HepG2 (cell line): ENCODE measurements around the gene KIAA1958.

Source experiments
- CREB1 ChIP-seq, 2 experiments: fragments of 450-650 bp in 1 of 2; IDR thresholded peaks; 2 replicates each; pipeline ENCODE4 v1.6.1; 2016 to 2017; ENCODE audit warnings: control low read depth in 1 of 2, mild to moderate bottlenecking in 1 of 2, missing compliant biosample characterization in 1 of 2, missing genetic modification characterization in 1 of 2
- DPF2 ChIP-seq: sonication (generic); formaldehyde crosslinking; IDR thresholded peaks from 2 replicates; pipeline ENCODE4 v1.4.0; 2020; ENCODE audit warnings: mild to moderate bottlenecking, low read depth, missing genetic modification reagents, borderline replicate concordance
- MTA3 ChIP-seq: sonication (generic); formaldehyde crosslinking; IDR thresholded peaks from 2 replicates; pipeline ENCODE4 v1.4.0; 2020; ENCODE audit warnings: missing genetic modification reagents
- POLR2A ChIP-seq, 2 experiments: IDR thresholded peaks; 2 replicates each; pipeline ENCODE4 v1.6.1; 2011; ENCODE audit warnings: low read depth in 2 of 2, low read length in 2 of 2, mild to moderate bottlenecking in 1 of 2, moderate library complexity in 1 of 2; ENCODE audit not compliant: insufficient read depth in 1 of 2
- TARDBP ChIP-seq: sonication (generic); formaldehyde crosslinking; IDR thresholded peaks from 2 replicates; pipeline ENCODE4 v1.8.0; 2022; ENCODE audit warnings: mild to moderate bottlenecking, missing genetic modification reagents
- ZFX ChIP-seq: sonication (generic); formaldehyde crosslinking; IDR thresholded peaks from 2 replicates; pipeline ENCODE4 v1.4.0; 2020; ENCODE audit warnings: mild to moderate bottlenecking, low read depth, missing genetic modification reagents, moderate library complexity
- ZNF136 ChIP-seq: sonication (generic); formaldehyde crosslinking; IDR thresholded peaks from 2 replicates; pipeline ENCODE4 v1.8.1; 2022; ENCODE audit warnings: low read depth, mild to moderate bottlenecking, moderate library complexity, missing genetic modification reagents
- TF ChIP-seq, protein P1 (sequence below): sonication (generic); formaldehyde crosslinking; IDR thresholded peaks from 2 replicates; pipeline ENCODE4 v1.8.0; 2022; ENCODE audit warnings: missing genetic modification reagents, mild to moderate bottlenecking, borderline replicate concordance

DNA sequence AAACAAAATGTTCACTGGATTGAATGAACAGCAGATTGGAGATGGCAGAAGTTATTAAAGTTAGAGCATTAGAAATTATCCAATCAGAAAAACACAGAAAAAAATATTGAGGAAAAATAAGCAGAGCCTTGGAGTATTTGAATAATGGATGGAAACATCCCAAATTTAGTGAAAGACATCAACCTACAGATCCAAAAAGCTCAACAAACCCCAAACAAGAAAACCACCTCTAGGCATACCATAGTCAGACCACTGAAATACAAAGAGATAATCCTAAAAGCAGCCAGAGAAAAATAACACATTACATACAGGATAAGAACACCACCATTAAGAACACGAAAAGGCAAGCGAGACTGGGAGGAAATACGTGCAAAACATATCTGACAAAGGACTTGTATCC is 226.1 kb downstream of the KIAA1958 start:
- no peak for TF ChIP-seq POLR2A (IDR thresholded peaks at IDR 0.05; ENCODE audit: insufficient read depth in 1 of 2, low read depth in 2 of 2, low read length in 2 of 2)
- TF ChIP-seq DPF2 (CRISPR knock-in tag), result no peak
- no peak for TF ChIP-seq CREB1 (IDR thresholded peaks at IDR 0.05)
- no peak for TF ChIP-seq CREB1 (CRISPR knock-in tag; IDR thresholded peaks at IDR 0.05)
- TF ChIP-seq, protein P1, sequence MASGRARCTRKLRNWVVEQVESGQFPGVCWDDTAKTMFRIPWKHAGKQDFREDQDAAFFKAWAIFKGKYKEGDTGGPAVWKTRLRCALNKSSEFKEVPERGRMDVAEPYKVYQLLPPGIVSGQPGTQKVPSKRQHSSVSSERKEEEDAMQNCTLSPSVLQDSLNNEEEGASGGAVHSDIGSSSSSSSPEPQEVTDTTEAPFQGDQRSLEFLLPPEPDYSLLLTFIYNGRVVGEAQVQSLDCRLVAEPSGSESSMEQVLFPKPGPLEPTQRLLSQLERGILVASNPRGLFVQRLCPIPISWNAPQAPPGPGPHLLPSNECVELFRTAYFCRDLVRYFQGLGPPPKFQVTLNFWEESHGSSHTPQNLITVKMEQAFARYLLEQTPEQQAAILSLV (CRISPR knock-in tag), result no peak
- TF ChIP-seq MTA3 (CRISPR knock-in tag), result no peak
- TF ChIP-seq ZFX (CRISPR knock-in tag), result no peak
- no peak for TF ChIP-seq ZNF136 (CRISPR knock-in tag)
- TF ChIP-seq TARDBP (CRISPR knock-in tag), result no peak
